ENCODE measurements around the gene OR10A6.

The OR10A6 gene

GRCh38 chr11:7949934-7950333 is 18.9 kb upstream of the OR10A6 start:
- TF ChIP-seq CTCF (conservative IDR thresholded peaks at IDR 0.05; ENCODE audit: low read depth) = no peak
- no peak overlapping the region for H3K27ac ChIP-seq
- POLR2A ChIA-PET (ENCODE audit: low non-redundant PET) = no interaction called here
- CTCF ChIA-PET = interaction anchor here (0.6 to 1.1 kb wide), 2 partner anchors 57 to 223 kb away, joined by 3 read pairs; no protein-coding TSS in a partner anchor
- DNase-seq (ENCODE audit: low spot score) = no peak

GRCh38 chr11:7944123-7944522 is 13.1 kb upstream of the OR10A6 start:
- DNase-seq (ENCODE audit: low spot score) = no peak
- no peak for TF ChIP-seq CTCF (conservative IDR thresholded peaks at IDR 0.05; ENCODE audit: low read depth)
- no peak overlapping the region for H3K27ac ChIP-seq
- ChIA-PET POLR2A (ENCODE audit: low non-redundant PET) (no interaction called here), CTCF (no interaction called here)

GRCh38 chr11:7941608-7942007 is 10.5 kb upstream of the OR10A6 start, which contains the start of gene OR10A3:
TSS of gene OR10A3 (minus strand) at chr11:7941708. CDS start at chr11:7939520, 2,188 bp downstream.
- no peak within 1 kb of the TSS for H3K27ac ChIP-seq
- TF ChIP-seq CTCF (conservative IDR thresholded peaks at IDR 0.05; ENCODE audit: low read depth) = no peak
- ChIA-PET POLR2A (ENCODE audit: low non-redundant PET) (no interaction called here), CTCF (no interaction called here)
- no peak for DNase-seq (ENCODE audit: low spot score)

- no peak overlapping the region for H3K27ac ChIP-seq
- no peak for TF ChIP-seq CTCF (conservative IDR thresholded peaks at IDR 0.05; ENCODE audit: low read depth)
- CTCF ChIA-PET = no interaction called here
- no peak for DNase-seq (ENCODE audit: low spot score)
- POLR2A ChIA-PET (ENCODE audit: low non-redundant PET) = no interaction called here
These were observed 10.1 kb upstream of the OR10A6 start for GRCh38 chr11:7941146-7941545.

GRCh38 chr11:7936615-7937014 is 5.5 kb upstream of the OR10A6 start:
- no peak overlapping the region for H3K27ac ChIP-seq
- DNase-seq (ENCODE audit: low spot score) = peak; percentile 23
- ChIA-PET POLR2A (ENCODE audit: low non-redundant PET) (no interaction called here), CTCF (interaction anchor here (0.7 kb wide), 1 partner anchor 10 kb away, joined by 3 read pairs; no protein-coding TSS in a partner anchor)
- TF ChIP-seq CTCF (conservative IDR thresholded peaks at IDR 0.05; ENCODE audit: low read depth) = no peak

GRCh38 chr11:7927635-7928034 is 3.4 kb downstream of the OR10A6 start:
- no peak for TF ChIP-seq CTCF (conservative IDR thresholded peaks at IDR 0.05; ENCODE audit: low read depth)
- no peak overlapping the region for H3K27ac ChIP-seq
- DNase-seq (ENCODE audit: low spot score) = no peak
- ChIA-PET POLR2A (ENCODE audit: low non-redundant PET) (no interaction called here), CTCF (no interaction called here)

GRCh38 chr11:7924536-7924935 is 6.5 kb downstream of the OR10A6 start:
- ChIA-PET POLR2A (ENCODE audit: low non-redundant PET) (no interaction called here), CTCF (interaction anchor here (0.6 kb wide), 1 partner anchor 73 kb away, joined by 3 read pairs; no protein-coding TSS in a partner anchor)
- no peak for DNase-seq (ENCODE audit: low spot score)
- no peak overlapping the region for H3K27ac ChIP-seq
- TF ChIP-seq CTCF (conservative IDR thresholded peaks at IDR 0.05; ENCODE audit: low read depth) = no peak
